HG03571 (cell line): ENCODE results near the gene QRICH2.
A peak's percentile ranks its signal among the peaks of the same experiment; 100 is the strongest.
"Not testable (repeated sequence)": the region's sequence is repeated elsewhere in the genome, so short reads cannot be mapped to it uniquely, and the experiment has no call there.

ENCODE experiments used
- ATAC-seq: cut with Tn5 transposase; IDR thresholded peaks from one replicate; pipeline ENCODE4 v1.9.1; 2021; ENCODE audit not compliant: unreplicated experiment

The QRICH2 gene

DNA sequence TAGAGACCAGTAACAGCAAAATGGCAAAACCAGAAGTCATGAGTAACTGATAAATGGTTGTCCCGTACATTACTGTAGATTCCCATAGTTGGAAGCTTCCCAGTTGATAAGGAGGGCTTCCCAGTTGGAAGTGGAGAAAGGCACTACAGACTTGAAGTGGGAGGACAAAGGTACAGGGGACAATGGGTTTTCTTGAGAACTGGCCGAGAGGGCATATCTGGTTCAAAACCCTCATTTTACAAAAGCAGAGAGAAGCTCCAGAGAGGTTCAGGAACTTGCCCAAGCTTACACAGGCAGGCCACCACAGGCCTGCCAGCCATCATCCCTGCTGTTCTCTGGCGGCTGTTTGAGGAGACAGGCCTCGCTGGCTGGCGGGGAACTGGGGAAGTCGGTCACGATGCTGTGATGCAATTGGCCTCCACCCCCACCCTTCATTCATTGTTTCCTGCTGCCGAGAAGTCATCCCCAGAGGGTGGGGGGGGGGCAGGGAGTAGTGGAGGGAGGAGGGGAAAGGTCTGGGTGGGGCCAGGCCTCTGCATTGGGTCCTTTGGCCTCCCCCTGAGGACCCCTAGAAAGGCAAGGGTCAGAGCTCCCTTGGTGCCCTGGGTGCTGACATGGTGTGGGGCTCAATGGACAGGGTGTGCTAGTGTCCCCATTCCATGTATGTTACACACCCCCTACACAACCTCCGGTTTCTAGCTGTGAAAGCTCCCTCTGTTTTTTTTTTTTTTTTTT lies 39.9 kb downstream of the QRICH2 start:
- no peak for ATAC-seq

- ATAC-seq, result not testable (repeated sequence)
Measured at GRCh38 chr17:76267581-76268001, 40.5 kb downstream of the QRICH2 start.

- no peak for ATAC-seq
Measured at GRCh38 chr17:76267051-76267576, 41.0 kb downstream of the QRICH2 start.

DNA sequence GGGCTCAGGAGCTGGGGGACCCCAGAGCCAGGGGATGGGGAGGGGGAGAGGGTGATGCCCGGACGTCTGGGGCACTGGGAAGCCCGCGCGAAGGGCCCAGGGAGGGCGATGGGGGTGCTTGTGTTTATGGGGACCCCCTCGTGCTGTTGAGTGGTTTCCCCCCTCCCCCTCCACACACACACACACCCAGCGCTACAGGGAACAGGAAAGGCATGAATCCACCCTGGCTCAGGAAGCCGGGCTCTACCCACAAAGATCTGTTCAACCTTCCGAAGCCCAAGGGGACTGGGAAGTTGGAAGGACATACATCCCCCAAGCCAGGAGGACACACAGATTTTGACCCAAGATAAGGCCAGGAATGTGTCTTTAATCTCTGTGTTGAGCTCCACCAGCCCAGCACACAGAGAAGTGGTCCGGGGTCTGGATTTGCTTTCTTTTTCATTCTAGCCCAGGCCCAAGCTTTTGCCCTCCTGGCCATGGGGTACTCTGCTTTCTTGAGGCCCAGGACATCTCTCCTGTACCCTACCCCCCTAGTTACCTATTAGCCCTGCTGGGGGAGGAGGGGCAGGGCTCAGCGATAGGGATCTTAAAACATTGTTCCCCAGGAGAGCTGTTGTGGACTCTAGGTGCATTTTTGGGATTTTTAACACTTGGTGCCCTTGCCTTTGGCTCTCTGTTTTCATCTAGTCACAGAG lies 41.7 kb downstream of the QRICH2 start:
- ATAC-seq, result no peak

GRCh38 chr17:76265624-76266243 lies 42.3 kb downstream of the QRICH2 start:
- no peak for ATAC-seq

GRCh38 chr17:76264755-76265623 lies 43.1 kb downstream of the QRICH2 start, which contains the start of gene UBALD2:
UBALD2 (plus strand) TSS chr17:76265348; CDS start chr17:76265506, 158 bp downstream.
- peak; percentile 61 for ATAC-seq

GRCh38 chr17:76264425-76264754 lies 43.7 kb downstream of the QRICH2 start:
- ATAC-seq, result no peak

DNA sequence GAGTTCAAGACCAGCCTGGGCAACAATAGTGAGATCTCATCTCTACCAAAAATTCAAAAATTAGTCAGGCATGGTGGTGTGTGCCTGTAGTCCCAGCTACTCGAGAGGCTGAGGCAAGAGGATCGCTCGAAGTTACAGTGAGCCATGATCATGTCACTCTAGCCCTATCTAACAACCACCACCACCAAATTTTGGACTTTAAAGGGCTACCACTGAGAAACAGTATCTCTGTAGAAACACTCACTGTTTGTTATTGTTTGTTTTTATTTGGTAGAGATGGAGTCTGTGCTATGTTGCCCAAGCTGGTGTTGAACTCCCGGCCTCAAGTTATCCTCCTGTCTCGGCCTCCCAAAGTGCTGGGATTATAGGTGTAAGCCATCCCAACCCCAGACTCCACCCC lies 44.2 kb downstream of the QRICH2 start:
- ATAC-seq, result no peak

GRCh38 chr17:76262732-76263344 lies 45.2 kb downstream of the QRICH2 start:
- ATAC-seq, result no peak

DNA sequence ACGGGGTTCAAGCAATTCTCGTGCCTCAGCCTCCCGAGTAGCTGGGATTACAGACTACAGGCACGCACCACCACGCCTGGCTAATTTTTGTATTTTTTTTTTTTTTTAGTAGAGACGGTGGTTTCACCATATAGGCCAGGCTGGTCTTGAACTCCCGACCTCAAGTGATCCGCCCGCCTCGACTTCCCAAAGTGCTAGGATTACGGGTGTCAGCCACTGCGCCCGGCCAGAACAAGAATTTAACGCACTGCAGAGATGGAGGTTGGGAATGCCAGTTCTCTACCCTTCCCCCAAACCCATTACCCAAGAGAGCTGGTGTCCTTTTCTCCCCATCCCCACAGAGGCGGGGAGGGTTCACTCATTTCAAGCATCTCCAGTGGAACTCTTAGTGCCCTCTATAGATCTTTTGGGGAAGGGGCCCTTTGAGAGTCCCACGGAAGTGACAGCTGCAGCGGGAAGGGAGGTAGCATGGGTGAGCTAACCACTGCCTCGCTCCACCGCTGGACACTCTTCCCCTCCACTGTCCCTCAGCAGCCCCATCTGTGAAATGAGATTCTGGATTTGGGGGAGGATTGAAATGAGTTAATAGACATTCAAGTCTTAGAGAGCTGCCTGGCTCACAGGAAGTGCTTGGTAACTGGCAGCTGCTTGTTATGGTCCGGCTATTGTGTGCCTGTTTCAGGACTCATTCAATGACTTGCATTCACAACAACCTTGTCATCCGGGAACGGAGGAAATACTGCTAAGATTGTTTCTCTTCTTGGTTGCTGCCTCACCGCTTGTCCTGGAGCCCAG lies 46.5 kb downstream of the QRICH2 start:
- no peak for ATAC-seq

DNA sequence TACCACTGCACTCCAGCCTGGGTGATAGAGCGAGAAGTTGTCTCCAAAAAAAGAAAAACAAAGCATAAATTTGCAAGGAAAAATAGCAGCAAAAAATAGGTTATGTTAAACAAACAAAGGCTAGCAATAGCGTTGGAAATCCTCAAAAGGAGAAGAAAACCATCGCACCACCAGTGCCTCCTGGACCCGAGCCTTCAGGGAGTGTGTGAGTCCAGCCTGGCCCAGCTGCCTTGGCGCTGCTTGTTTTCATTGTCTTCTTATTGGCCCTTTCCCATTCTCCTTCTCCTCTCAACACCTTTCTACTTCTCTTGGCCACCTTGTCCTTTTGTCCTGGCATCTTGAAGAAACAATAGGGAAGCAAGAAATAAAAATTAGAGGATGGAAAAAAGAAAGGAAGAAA lies 47.4 kb downstream of the QRICH2 start:
- no peak for ATAC-seq

GRCh38 chr17:76260220-76260619 lies 47.9 kb downstream of the QRICH2 start:
- no peak for ATAC-seq

GRCh38 chr17:76256430-76257050 lies 51.5 kb downstream of the QRICH2 start:
- ATAC-seq, result not testable (repeated sequence)

DNA sequence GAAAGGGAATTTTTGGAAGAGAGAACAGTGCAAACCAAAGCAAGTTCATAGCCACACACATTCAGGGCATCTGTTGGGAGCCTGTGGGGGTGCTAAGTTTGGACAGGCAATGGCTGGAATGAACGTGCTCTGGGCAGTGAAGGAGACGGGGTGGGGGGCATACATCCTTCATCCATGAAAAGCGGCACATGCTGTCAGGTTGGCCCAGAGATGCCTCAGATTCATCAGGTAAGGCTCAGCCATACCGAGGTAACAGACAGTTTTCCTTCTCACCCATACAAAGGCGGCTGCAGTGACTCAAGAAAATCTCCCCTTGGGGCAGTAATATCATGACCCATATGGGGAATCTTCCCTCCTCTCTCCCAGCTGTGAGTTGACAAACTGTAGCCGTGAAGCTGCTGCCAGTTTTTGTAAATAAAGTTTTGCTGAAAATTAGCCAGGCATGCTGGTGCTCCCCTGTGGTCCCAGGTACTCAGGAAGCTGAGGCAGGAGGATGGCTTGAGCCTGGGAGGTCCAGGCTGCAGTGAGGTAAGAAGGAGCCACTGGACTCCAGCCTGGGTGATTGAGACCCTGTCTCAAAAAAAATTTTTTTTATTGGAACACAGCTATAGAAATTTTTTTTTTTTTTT lies 52.2 kb downstream of the QRICH2 start:
- no peak for ATAC-seq

DNA sequence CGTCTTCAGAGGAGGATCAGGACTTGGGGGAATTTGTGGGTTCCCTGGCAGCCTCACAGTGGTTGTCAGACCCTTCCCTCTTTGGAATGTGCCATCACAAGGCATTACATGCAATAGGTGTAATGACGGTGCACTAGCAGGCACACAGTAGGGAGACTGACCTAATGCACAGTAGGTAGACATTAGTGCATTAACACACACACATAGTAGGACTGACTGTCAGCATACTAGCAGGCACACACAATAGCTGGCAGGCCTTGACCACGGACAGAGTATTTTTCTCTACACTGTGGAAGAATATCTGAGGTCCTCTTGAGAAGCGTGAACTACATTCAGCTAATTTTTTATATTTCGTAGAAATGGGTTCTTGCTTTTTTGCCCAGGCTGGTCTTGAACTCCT lies 53.8 kb downstream of the QRICH2 start:
- no peak for ATAC-seq

DNA sequence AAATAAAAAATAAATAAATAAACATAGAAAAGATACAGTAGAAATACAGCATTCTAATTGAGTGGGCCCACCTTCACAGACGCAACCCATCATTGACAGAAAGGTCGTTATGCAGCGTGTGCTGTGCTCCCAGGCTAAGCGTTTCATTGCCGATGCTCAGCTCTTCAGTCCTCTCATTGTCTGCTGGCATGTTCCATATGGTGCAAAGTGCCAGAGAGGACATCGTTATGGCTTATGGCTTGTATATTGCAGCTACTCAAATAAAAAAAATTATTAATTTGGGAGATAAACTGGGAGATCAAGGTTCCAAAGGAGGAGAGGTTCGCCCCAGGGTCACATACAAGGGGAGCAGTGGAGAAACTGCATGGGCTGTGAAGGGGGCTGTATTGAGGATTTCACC lies 54.2 kb downstream of the QRICH2 start:
- ATAC-seq, result no peak

GRCh38 chr17:76252967-76253766 lies 54.9 kb downstream of the QRICH2 start:
- ATAC-seq, result not testable (repeated sequence)
